Epithelial cell of esophagus (primary cell): Measurements from ENCODE around the gene TIGD2.
"Not testable (repeated sequence)": the region's sequence is repeated elsewhere in the genome, so short reads cannot be mapped to it uniquely, and the experiment has no call there.

Source experiments
- DNase-seq: peaks from one replicate; pipeline ENCODE4 v3.0.0; 2010; ENCODE audit warnings: low read depth
- H3K4me3 ChIP-seq: 2 replicates; pipeline ENCODE4 v1.5.1; 2011; ENCODE audit warnings: mild to moderate bottlenecking, low read length, control low read depth
- TF ChIP-seq, protein P1 (sequence below): IDR thresholded peaks from 2 replicates; pipeline ENCODE4 v1.5.1; 2011; ENCODE audit warnings: low read depth, mild to moderate bottlenecking, low read length, control low read depth, inconsistent platforms; ENCODE audit not compliant: insufficient read depth; ENCODE audit errors: missing control alignments

TIGD2 gene

DNA sequence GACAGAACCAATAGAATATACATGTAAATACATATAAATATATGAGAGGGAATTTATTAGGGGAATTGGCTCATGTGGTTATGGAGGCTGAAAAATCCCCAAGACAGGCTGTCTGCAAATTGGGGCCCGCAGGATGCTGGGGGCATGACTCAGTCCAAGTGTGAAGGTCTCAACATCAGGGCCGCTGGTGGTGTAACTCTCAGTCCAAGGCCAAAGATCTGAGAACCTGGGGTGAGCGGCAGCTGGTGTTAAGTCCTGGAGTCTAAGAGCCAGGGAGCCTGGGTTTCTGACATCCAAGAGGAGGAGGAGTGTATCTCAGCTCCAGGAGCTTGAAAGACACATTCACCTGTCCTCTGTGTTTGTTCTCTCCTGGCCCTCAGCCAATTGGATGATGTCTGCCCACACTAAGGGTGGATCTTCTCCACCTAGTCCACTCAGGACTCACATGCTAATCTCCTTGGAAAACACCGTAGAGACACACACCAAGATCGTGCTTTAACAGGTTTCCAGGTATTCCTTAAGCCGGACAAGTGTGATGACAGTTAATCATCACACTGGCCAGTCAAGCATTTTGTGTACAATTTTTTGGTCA lies 28.9 kb downstream of the TIGD2 start:
- TF ChIP-seq, protein P1, sequence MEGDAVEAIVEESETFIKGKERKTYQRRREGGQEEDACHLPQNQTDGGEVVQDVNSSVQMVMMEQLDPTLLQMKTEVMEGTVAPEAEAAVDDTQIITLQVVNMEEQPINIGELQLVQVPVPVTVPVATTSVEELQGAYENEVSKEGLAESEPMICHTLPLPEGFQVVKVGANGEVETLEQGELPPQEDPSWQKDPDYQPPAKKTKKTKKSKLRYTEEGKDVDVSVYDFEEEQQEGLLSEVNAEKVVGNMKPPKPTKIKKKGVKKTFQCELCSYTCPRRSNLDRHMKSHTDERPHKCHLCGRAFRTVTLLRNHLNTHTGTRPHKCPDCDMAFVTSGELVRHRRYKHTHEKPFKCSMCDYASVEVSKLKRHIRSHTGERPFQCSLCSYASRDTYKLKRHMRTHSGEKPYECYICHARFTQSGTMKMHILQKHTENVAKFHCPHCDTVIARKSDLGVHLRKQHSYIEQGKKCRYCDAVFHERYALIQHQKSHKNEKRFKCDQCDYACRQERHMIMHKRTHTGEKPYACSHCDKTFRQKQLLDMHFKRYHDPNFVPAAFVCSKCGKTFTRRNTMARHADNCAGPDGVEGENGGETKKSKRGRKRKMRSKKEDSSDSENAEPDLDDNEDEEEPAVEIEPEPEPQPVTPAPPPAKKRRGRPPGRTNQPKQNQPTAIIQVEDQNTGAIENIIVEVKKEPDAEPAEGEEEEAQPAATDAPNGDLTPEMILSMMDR, result no peak
- H3K4me3 ChIP-seq, result no peak overlapping the region
- DNase-seq, result no peak

DNA sequence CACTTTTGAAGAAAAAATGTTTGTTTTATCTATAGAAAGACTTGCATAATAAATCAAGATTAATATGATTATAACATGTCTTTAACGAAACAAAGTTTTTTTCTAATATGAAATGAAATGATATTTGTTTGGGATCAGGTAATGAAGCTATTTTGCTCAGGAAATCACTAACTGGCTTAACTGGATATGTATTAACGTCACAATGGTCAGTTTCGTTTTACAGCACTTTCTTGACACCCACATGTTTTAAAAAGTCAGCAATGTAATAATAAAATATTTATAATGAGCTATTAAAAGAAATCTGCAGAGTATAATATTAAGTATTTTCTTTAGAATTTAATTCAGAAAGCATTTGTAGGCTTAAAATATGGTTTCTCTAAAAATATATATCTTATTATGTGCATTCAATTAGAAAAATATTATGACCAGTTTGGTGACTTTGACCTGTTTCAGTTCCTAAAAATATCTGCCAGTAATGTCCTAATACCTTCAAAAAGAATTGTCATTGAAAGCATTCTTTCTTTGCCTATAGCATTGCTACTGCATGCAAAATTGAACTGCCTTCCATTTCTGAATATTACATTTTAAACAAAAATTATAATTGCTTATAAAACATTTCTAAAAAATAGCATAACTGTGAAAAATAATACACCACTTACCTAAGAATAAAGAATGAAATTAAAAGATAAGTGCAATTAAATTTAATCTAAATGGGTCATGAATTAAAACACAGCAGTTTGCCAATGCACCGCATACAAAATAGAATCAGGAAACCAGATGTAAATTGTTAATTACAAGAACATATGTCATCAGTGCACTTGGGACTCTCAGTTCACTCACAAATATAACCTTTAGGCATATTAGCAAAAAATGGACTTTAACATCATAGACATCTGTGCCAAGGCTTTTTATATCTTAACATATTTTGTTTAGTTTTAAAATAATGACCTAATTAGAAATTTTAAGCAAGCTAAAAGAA lies 31.6 kb downstream of the TIGD2 start:
- DNase-seq, result no peak
- TF ChIP-seq, protein P1, result no peak
- no peak overlapping the region for H3K4me3 ChIP-seq

DNA sequence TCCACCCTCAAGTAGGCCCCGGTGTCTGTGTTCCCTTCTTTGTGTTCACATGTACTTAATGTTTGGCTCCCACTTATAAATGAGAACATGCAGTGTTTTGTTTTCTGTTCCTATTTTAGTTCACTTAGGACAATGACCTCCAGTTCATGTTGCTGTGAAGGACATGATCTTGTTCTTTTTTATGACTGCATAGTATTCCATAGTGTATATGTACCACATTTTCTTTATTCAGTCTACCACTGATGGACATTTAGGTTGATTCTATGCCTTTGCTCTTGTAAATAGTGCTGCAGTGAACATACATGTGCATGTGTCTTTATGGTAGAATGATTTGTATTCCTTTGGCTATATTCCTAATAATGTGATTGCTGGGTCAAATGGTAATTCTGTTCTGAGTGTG lies 33.3 kb downstream of the TIGD2 start:
- not testable (repeated sequence) for H3K4me3 ChIP-seq, DNase-seq

DNA sequence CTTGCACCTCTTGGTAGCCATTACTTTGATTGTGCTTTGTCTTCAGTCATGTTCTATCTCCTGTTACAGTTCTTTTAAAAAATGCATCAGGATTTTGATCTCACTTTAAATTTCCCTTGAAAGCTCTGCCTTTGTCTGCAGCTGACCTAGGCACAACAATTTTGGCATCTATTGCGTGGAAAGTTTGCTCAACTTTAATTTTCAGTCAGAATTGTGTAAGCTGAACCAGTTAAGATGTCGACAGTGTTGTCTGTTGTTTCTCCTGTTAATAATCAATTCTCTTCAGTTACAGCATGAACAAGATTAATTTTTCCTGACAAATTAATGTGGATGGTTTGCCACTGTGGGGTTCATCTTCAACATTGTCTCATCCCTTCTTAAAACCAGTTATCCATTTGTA lies 34.9 kb downstream of the TIGD2 start:
- TF ChIP-seq, protein P1, result no peak
- DNase-seq, result no peak
- H3K4me3 ChIP-seq, result no peak overlapping the region

DNA sequence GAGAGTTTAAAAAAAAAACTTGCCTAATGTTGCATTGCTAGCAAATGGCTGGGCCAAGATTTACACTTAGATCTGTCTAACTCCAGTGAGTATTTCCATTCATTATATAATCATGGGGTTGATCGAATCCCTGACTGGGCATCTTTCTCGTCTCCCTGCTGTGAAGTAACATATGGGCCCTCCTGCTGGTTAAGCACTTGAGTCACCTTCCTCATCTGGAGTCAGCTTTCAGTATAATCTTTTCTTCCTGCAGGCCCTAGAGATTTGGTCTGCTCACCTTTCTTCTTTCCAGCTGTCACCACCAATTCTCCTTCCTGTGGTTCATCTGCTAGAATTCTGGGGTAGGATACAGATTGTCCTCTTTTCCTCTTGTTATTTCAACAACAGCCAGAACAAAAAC lies 41.6 kb downstream of the TIGD2 start:
- peak; percentile 39 for DNase-seq
- H3K4me3 ChIP-seq, result no peak overlapping the region

DNA sequence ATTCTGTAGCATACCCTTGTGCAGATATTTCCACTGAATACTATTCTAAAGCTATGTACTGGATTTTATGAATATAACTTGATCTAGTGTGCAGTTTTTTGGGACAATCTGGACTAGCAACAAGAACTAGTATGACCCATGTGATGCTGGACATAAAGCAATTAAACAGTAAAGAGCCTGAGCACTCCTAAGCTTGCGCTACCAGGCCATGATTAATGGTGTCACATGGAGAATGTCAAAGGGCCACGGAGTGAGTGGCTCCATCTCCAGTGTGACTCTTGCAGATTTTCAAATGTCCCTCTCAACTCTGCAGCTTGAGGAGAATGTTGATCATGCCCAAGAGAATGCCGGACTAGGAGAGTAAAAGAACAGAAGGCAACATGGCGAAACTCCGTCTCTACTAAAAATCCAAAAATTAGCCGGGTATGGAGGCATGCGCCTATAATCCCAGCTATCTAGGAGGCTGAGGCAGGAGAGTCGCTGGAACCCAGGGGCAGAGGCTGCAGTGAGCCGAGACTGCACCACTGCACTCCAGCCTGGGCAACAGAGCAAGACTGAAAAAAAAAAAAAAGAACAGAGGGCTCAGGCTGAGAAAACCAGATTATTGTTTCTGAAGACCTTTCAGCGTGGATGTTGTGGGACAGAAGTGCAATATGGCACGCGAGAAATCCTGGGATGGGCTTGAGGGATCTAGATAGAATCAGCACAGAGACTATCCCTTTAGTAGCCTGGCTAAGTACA lies 45.0 kb downstream of the TIGD2 start:
- no peak for DNase-seq
- TF ChIP-seq, protein P1, result no peak
- no peak overlapping the region for H3K4me3 ChIP-seq

More for the DNA sequence above, 41.6 kb downstream of the TIGD2 start:
- TF ChIP-seq, protein P1, result no peak

DNA sequence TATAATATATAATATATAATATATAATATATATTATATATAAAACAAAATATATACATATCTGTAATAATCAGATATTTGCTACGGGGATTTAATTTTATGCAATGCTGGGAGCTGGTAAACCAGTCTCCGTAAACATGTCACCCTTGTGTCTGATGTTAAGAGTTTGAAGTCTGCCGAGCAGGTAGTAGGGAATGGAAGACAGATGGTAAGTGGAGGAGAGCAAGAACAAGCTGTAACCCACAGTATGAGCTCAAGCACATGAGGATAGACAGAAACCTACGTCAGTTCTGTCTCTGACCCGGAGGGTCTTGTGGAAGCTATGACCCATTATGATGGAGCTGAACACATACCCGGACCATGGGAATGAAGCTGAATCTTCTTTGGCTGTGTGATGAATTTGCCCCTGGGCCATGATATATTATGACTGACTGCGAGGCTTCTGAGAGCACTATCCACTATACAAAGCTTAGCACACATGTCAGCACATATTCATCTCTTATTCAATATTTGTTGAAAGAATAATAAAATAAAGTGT lies 46.2 kb downstream of the TIGD2 start:
- DNase-seq, result no peak
- no peak overlapping the region for H3K4me3 ChIP-seq
- TF ChIP-seq, protein P1, result no peak
